Ovary (tissue), 3 donors: Measurements from ENCODE around the gene LRRTM1.

Experiments used
- EP300 ChIP-seq: sonication (generic); formaldehyde crosslinking; IDR thresholded peaks from one replicate; pipeline ENCODE4 v1.6.1; 2017; ENCODE audit warnings: antibody characterized with exemption
- POLR2A ChIP-seq: fragments of 450-650 bp; IDR thresholded peaks from one replicate; pipeline ENCODE4 v1.6.1; 2017; ENCODE audit warnings: antibody characterized with exemption, mild to moderate bottlenecking, moderate library complexity
- TF ChIP-seq, protein P1 (sequence below), 3 donors: fragments of 450-650 bp in 2 of 3; fragments of 200-600 bp in 1 of 3; IDR thresholded peaks; one replicate each; pipeline versions ENCODE4 v1.5.1 to v1.8.0; 2016 to 2022; ENCODE audit warnings: antibody characterized with exemption in 3 of 3, mild to moderate bottlenecking in 1 of 3
- donor health status: DM: no; HTN: no; CAD: no.

DNA sequence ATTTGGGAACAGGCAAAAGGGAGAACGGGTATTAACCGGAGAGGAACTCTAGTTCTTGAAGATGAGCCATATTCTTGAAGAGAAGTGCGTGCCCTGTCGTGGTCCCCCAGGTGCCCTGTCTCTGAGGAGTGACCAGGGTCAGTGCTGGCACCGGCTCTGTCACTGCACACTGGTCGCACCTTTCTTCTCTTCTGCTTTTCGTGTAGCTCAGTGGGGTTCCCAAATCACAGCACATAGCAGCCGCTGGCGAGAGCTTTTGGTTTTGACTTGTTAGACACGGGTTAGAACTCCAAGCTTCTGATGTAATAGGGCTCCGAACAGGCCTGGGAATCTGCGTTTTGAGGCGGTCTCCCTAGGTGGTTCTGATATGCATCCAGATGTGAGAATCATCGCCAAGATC, 18.4 kb upstream of the LRRTM1 start:
- TF ChIP-seq POLR2A (no peak), EP300 (no peak)
- TF ChIP-seq, protein P1, sequence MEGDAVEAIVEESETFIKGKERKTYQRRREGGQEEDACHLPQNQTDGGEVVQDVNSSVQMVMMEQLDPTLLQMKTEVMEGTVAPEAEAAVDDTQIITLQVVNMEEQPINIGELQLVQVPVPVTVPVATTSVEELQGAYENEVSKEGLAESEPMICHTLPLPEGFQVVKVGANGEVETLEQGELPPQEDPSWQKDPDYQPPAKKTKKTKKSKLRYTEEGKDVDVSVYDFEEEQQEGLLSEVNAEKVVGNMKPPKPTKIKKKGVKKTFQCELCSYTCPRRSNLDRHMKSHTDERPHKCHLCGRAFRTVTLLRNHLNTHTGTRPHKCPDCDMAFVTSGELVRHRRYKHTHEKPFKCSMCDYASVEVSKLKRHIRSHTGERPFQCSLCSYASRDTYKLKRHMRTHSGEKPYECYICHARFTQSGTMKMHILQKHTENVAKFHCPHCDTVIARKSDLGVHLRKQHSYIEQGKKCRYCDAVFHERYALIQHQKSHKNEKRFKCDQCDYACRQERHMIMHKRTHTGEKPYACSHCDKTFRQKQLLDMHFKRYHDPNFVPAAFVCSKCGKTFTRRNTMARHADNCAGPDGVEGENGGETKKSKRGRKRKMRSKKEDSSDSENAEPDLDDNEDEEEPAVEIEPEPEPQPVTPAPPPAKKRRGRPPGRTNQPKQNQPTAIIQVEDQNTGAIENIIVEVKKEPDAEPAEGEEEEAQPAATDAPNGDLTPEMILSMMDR (IDR thresholded peaks at IDR 0.05): no peak
